SKM-1 (cell line): ENCODE results near the gene ZNFX1.
A peak's percentile ranks its signal among the peaks of the same experiment; 100 is the strongest.
"Not testable (repeated sequence)": the region's sequence is repeated elsewhere in the genome, so short reads cannot be mapped to it uniquely, and the experiment has no call there.

ENCODE experiments used
- DNase-seq: peaks from one replicate; lab custom pipeline; 2025; ENCODE audit not compliant: unreplicated experiment; lab: John Stamatoyannopoulos, UW

Gene ZNFX1

DNA sequence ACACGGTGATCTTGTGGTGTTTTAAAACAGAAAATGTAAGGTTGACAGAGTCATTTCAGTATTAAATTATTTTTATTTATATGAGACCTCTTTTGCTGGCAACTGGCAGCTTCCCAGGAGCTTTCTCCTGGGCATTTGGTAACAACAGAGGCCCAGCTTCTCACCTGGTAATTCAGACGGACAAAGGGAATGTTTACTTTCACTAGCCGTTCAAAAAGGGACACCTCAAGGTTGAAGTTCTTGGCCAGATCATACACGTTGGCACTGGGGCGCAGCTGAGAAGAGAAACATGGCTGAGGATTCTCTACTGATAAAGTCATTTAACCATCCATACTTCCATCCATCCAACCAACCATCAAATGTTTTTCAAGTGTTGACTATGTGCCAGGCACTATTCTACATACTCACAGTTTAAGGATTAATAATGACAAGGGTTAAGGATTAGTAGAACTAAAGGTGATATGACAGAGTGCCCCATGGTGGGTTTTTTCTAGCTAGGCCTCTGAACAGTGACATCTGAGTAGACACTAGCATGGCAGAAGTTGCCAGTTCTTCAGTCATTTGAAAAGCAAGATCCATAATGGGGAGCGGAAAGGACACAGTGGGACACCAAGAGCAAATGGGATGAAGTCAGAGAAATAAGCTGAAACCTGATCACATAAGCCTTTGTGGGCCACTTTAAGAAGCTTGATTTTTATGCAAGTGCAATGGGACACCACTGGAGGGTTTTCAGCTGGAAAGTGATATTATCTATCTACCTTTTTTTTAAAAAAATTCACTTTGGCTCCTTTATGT lies 25.1 kb downstream of the ZNFX1 start:
- no peak for DNase-seq

DNA sequence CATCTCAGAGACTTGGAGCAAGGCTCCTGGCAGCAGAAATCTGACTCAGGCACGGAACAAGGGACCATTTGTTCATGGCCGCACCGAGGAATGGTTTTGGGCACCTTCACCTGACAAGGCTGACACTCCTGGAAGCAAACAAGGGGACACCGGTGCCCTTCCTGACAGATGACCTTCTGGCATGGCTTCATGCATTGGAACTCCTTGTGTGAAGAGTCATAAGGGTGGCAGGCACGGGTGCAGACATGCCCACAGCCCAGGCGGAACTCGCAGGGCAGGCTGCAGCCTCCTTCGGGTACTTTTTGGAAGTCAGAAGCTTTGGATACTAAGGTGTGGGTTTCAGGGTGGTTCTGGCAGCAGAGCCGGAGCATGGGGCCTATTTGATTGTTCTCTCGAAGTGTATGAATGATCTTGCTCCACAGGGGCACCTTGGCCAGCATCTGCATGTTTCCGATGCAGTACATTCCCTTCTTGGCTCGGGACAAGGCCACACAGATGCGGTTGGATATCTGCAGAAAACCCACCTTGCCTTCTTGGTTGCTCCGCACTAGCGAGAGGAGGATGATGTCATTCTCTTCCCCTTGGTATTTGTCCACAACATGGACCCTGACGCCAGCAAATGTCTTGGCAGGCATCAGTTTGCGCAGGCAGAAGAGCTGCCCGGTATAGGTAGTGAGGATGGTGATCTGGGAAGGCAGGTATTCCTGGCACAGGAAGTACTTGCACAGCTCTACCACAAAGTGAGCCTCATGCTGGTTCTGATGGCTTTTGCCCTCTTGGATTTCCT lies 28.8 kb downstream of the ZNFX1 start:
- DNase-seq = no peak

DNA sequence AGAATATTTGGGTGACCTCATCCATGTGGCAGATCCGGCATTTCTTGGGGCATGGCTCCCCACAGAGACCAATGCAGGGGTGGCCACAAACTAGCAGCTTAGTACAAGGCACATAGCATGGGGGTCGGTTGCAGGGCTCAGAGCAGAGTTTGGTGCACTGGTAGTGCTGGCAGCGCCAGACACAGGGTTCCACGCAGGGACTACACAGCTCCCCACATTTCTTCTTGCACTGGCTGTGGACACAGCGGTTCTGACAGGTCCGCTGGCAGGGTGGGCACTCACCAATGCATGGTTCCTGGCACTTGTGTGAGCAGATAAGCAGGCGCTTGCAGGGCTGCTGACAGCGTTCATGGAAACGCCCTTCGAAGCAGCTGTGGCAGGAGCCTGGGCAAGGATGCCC lies 29.6 kb downstream of the ZNFX1 start:
- no peak for DNase-seq

DNA sequence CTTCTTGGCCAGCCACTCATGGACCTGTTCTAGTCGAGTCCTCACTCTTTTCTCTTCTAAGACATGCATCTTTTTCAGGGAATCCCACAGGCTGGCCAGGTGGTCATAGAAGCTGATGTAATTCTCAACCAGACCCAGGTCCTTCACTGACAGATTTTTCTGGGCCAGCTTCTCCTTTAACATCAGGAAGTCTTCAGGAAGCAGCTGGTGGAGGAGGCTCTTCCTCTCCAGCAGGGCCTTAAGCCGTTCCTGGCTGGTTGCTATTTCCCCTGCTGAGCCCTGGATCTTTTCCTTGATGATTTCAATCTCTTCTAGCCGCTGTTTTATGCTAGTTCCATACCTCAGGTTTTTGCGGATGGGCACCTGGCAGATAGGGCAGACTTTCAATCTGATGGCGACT lies 30.1 kb downstream of the ZNFX1 start:
- DNase-seq = no peak

DNA sequence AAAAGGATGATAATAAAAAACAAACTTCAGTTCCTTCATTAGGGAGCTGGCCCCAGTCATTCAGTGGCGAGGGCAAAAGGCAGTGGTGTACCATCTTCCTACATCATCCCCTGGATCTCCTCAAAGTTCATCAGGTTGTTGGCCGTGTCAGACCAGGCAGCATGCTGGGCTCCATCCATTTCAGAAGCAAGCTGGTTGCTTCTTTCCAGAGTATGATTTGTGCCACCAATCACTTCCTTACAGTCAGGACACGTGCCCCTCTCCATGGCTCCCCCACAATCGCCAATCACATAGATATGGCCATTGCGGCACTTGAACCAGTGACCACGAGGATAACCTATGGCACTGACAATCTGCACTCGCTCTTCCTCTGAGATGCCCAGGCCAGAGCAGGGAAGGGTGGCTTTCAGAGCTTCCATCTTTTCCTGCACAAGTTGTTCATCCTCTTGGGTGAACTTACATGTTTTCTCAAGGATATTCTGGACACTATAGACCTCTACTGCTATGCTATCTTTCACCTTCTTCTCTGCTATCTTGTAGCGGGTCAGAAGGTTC lies 30.6 kb downstream of the ZNFX1 start:
- no peak for DNase-seq

DNA sequence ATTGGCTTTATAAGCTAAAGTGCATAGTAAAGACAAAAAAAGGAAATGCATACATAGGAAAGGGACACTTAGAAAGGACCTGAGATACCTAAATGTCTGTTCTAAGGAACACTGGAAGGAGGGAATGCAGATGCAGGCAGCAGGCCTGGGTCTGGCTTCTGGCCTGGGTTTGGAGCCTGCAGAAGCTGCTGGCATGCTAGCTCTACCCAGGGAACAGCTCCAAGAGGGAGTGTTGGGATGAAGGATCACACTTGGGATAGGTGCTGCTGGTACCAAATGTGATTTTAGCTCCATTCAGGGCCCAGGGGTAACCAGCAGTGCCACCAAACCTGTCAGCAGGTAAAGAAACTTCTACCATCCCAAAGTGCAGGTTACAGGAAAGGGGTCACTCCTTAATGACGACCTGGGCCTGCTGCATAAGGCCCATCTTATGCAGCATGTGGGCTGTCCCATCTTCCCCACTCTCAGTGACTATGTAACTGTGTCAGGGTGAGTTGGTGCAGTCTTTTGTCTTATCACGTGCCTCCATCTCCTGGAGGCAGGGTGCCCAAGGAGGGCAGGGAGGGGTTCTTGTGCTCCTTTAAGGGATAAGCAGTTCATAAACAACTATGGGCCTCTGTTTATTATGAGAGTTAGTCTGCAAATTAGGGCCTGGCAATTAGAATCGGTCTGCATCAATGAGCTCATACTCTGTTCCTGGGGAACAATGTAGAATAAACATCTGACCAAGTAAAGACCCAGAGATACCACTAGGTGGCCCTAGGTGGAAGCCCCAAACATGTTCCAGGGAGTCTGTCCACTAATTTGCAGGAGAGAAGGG lies 31.7 kb downstream of the ZNFX1 start:
- peak; percentile 39 for DNase-seq

DNA sequence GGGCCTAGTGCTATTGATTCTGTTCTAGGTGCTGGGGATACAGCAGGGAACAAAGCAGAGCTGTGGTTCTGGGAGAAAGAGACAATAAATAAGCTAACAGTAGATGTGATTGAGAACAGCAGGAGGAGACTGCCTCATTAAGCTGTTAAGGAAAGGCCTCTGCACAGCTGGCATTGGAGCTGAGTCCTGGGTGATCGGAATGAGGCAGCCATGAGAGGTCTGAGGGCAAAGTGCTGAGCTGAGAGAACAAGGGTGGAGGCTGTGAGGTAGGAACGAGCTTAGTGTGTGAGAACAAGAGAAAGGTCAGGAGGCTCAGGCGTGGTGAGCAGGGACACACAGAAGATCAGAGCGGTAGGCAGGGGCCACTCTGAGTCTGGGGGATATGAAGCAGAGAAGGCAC lies 40.3 kb downstream of the ZNFX1 start:
- DNase-seq = no peak

DNA sequence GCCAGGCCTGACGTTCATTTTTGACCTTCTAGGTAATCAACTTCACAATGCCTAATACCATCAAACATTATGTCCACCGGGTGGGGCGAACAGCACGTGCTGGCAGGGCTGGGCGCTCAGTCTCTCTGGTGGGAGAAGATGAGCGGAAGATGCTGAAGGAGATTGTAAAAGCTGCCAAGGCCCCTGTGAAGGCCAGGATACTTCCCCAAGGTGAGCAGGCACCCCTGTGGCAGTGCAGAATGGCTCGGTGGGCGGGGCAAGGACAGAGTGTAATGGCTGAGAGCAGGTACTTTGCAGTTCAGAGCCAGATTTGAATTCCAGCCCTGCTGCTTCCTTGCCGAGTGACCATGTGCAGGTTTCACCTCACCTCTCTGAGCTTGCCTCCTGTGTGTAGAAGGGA lies 41.6 kb downstream of the ZNFX1 start:
- no peak for DNase-seq

DNA sequence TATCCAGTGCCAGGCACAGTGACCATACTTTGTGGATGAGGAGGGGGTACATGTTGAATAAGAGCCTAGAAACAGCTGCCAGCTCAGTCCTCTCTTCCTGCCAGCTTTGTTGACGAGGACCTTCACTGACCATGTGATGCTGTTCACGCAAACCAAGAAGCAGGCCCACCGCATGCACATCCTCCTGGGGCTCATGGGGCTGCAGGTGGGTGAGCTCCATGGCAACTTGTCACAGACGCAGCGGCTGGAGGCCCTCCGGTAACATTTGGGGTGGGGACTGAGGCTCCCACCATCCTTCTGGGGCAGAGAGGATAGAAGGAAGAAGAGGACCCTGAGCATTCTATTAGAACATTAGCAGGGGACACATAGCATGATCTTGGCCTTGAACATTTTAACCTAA lies 43.0 kb downstream of the ZNFX1 start:
- DNase-seq = no peak

DNA sequence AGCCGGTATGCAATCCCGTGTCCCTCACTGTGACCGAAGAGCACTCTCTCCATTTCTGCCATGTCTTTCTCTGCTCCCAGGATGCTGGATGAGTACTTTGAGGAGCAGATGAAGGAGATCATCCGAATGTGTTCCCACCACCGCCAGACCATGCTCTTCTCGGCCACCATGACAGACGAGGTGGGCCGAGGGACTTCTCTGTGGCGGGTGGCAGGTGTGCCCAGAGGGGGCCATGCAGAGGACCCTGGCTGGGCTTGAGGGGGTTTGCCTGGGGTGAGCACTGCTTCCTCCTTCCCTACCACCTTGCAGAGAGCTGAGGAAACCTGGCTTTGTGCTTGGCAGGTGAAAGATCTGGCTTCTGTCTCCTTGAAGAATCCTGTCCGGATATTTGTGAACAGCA lies 44.6 kb downstream of the ZNFX1 start:
- no peak for DNase-seq

DNA sequence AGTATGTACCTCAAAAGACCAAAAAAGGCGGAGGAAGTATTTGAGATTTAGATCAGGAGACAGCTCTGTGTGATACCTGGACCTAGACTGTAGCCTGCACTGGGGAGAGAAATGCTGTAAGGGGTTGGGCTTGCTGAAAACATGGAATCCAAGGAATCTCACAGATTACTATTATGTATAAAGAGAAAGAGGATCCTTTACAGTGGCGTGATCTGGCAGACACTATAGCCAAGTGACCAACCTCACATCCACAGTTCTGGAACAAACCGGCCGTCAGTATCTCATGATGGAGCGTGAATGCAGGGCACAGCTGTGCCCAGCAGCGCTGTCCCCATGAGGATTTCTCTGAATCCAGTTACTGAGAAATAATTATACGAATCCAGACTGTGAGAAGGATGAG lies 46.4 kb downstream of the ZNFX1 start:
- no peak for DNase-seq

DNA sequence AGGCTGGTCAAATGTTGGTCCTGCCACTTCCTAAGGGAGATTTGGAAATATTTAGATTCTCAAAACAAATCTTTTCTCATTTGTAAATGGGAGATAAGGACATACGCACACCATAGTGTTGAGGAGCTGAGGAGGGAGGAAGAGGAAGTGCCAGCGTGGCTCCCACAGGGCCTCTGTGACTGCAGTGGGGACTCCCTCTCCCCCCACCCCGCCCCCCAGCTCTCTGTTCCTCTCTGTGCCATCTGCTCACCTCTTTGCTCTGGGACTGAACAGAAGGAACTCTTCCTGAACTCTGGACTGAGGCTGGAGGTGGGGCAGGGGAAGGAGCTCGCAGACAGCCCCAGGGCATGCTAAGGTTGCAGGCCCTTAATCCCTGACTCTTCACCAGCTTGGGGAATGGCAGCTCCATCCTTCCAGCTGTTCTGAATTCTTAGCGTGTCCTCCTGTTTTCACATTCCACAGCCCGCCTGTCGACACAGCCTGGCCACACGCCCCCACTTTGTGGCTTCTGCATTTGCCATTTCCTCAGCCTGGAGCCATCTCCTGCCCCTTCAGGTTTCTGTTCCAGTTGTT lies 47.2 kb downstream of the ZNFX1 start:
- DNase-seq = peak; percentile 80

DNA sequence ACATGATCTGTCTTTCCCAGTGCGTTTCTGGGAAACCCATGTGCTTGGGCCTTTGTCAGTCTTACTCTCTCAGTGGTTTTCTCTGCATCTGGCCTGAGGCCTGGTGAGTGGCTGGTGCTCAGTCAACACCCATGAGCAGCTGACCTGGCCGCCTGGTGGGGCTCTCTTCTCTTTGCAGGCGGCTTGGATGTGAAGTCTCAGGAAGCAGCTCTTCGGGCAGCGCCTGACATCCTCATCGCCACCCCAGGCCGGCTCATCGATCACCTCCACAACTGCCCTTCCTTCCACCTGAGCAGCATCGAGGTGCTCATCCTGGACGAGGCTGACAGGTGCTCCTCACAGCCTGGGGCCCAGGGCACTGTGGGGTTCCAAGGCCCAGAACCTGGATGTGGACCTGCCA lies 47.8 kb downstream of the ZNFX1 start:
- no peak for DNase-seq

DNA sequence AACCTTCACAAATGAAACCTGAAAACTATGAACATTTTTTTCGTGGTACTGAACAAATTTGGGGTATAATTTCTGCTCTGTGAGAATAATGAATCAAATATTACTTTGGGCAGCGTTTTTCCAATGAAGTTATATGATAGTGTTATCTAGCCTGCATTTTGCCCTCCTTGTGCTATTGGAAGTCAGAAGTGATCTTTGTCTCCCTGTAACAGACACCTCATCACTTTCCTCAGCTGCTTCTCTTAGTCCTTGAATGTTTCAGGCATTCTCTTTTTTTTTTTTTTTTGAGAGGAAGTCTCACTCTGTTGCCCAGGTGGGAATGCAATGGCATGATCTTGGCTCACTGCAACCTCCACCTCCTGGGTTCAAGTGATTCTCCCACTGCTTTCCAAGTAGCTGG lies 48.5 kb downstream of the ZNFX1 start:
- DNase-seq = no peak

DNA sequence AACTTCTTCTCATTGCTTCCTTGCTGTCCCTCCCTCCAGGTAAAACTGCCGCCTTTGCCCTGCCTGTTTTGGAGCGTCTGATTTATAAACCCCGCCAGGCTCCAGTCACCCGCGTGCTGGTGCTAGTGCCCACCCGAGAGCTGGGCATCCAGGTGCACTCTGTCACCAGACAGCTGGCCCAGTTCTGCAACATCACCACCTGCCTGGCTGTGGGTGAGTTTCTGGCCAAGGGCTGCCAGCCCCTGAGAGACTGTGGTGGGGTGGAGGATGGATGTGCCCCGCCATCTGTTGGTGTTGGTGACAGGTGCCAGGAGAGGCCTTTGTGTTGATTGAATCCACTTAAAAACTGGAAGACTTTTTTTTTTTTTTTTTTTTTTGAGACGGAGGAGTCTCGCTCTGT lies 49.2 kb downstream of the ZNFX1 start:
- DNase-seq = no peak

DNA sequence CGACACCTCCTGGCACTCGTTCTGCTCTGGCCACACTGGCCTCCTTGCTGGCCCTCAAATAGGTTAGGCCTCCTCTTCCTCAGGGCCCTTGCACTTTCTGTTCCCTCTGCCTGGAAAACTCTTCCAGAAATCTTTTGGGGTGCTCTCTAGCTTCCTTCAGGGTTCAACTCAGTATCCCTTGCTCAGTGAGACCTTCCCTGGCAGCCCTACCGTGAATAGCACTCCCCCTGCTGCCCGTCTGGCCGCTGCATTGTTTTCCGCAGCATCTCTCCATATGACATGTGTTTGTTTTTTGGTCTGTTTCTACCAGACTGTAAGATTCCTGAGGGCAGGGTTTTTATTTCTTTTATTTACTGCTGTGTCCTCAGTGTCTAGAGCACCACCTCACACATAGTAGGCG lies 52.0 kb downstream of the ZNFX1 start:
- DNase-seq = no peak

DNA sequence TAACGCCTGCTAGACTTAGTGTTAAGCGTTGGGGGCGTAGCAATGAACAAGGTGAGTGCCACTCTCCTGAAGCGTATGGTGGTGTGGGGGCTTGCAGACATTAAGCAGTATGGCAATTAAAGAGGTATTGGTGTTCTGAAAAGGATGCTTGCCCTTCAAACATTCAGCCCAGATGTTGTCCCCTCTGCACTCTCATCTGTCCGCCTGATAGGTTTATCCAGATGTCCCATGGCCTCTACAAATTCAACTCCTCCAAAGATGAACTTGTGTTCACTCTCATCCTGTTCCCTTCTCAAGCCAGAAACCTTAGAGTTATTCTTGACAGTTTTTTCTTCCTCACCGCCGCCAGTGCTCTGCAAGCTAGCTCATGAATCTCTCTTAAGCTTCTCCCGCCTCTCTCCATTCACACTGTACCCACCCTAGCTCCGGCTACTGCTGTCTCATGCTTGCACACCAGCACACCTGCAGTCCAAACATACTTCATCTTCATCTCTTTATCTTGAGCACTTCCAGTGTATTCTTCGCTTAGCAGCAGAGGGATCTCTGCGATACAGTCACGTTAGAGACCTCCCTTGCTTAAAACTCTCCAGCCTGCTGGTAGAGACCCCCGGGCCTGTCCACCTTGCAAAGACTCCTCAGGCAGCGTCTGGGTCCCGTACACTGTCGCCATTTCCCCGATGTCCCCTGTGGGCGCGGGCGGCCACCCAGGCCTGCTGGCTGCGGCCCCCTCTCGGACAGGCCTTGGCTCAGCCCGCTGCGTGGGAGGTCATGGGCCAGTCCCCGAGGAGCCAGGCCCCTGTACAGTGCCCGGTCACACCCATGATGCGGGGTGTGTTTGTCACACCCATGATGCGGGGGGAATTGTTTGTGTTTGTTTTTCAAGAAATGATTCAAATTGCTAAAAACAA lies 57.7 kb downstream of the ZNFX1 start:
- no peak for DNase-seq

DNA sequence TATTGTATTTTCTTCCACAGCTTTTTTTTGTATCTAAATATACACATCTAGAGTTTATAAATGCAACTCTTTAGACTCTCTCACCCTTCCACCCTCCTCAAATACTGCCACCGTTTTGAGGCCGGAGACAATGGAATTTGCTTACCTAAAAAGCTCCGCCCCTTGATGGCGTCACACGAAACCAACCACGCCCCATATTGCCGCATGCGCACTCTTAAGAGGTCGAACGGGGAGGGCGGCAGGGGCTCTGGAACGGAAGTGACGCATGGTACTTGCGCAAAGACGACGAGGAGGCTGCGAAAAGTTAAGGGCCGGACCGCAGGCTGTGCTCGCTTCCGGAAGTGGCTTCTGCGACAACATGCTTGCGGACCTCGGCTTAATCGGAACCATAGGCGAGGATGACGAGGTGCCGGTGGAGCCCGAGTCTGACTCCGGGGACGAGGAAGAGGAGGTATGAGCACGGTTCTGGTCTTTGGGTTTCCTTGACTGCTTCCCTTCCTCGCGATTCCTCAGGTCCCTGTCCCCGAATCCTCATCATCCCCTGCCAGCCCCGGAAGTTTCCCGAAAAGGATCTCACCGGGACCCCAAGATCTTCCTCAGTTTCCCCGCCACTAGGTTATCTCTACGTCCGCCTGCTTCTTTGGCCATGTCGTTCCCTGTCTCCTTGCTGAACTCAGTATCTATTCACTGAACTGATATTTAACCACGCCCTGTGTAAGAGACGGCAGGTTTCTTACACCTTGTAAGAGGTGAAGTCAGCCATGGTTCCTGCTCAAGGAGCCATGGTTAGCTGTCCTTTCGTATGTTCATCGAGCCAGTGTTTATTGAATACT lies 58.5 kb downstream of the ZNFX1 start, which contains the start of gene DDX27:
Gene DDX27, plus strand, starts transcription at position 326 of the 833 bp plus-strand sequence. Its CDS starts 33 bp downstream, at position 359.
- peak; percentile 98 for DNase-seq

DNA sequence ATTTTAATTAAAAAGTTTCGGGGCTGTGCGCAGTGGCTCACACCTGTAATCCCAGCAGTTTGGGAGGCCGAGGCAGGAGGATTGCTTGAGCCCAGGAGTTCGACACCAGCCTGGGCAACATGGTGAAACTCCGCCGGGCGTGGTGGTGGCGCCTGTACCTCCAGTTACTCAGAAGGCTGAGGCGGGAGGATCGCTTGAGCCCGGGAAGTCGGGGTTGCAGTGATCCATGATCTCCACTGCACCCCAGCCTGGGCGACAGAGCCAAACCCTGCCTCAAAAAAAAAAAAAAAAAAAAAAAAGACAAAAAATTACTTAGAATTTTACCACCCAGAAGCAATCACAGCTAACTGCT lies 59.1 kb downstream of the ZNFX1 start:
- not testable (repeated sequence) for DNase-seq
